Fibroblast of lung (primary cell): ENCODE data around the gene EFNA5. TPM values are rescaled to one million over a fixed set of nuclear protein-coding genes. Genes with fewer than 3 reads are reported as not detected.
A peak's percentile ranks its signal among the peaks of the same experiment; 100 is the strongest.

Source experiments
- DNase-seq, 2 donors: peaks; one replicate each; pipeline versions ENCODE4 v3.0.0 to v3.0.0-alpha.2; 2010; ENCODE audit warnings: low read depth in 2 of 2
- H2AFZ ChIP-seq: 2 replicates; pipeline ENCODE4 v1.5.1; 2012; ENCODE audit warnings: low read length, control low read depth, inconsistent platforms
- H3K27ac ChIP-seq: 2 replicates; pipeline ENCODE4 v1.5.1; 2011; ENCODE audit warnings: low read length, control low read depth; ENCODE audit not compliant: insufficient read depth
- H3K27me3 ChIP-seq: 2 replicates; pipeline ENCODE4 v1.5.1; 2011; ENCODE audit warnings: mild to moderate bottlenecking, low read length; ENCODE audit not compliant: control insufficient read depth, insufficient read depth
- H3K36me3 ChIP-seq: 2 replicates; pipeline ENCODE4 v1.5.1; 2011; ENCODE audit warnings: low read length; ENCODE audit not compliant: control insufficient read depth, insufficient read depth
- H3K4me1 ChIP-seq: 2 replicates; pipeline ENCODE4 v1.5.1; 2011; ENCODE audit warnings: low read length; ENCODE audit not compliant: control insufficient read depth, insufficient read depth; ENCODE audit errors: extremely low read depth
- H3K4me2 ChIP-seq: 2 replicates; pipeline ENCODE4 v1.5.1; 2011; ENCODE audit warnings: low read length, control low read depth; ENCODE audit not compliant: insufficient read depth; ENCODE audit errors: extremely low read depth
- H3K4me3 ChIP-seq, 4 experiments: fragments of 200-600 bp in 1 of 4; sonication (generic) in 1 of 4; replicated peaks in 1 of 4; 2 replicates each; pipeline ENCODE4 v1.5.1; 2011 to 2016; ENCODE audit warnings: low read length in 4 of 4, low read depth in 3 of 4, mild to moderate bottlenecking in 3 of 4, control low read depth in 2 of 4, inconsistent platforms in 1 of 4, mixed read lengths in 1 of 4; ENCODE audit not compliant: insufficient read depth in 1 of 4; ENCODE audit errors: control extremely low read depth in 1 of 4
- H3K79me2 ChIP-seq: 2 replicates; pipeline ENCODE4 v1.5.1; 2012; ENCODE audit warnings: mild to moderate bottlenecking, low read length, inconsistent platforms; ENCODE audit not compliant: control insufficient read depth, insufficient read depth
- H3K9ac ChIP-seq: 2 replicates; pipeline ENCODE4 v1.5.1; 2011; ENCODE audit warnings: mild to moderate bottlenecking, low read length, control low read depth; ENCODE audit not compliant: insufficient read depth
- H3K9me3 ChIP-seq: 2 replicates; pipeline ENCODE4 v1.5.1; 2012; ENCODE audit warnings: low read depth, low read length; ENCODE audit not compliant: control insufficient read depth, insufficient read depth
- H4K20me1 ChIP-seq: 2 replicates; pipeline ENCODE4 v1.5.1; 2011; ENCODE audit warnings: low read length; ENCODE audit not compliant: control insufficient read depth, insufficient read depth; ENCODE audit errors: extremely low read depth
- EZH2 ChIP-seq: IDR thresholded peaks from 2 replicates; pipeline ENCODE4 v1.5.1; 2012; ENCODE audit warnings: low read length, control low read depth, mild to moderate bottlenecking; ENCODE audit errors: missing control alignments
- polyA plus RNA-seq, 2 donors: library from polyadenylated mRNA; depleted of rRNA in 1 of 2; stranded (reverse) in 1 of 2; unstranded in 1 of 2; fragments of >200 nt; gene quantifications; 2 replicates each; pipeline ENCODE4 v1.2.1, GENCODE V29; 2011 to 2012; ENCODE audit warnings: missing spikeins in 1 of 2
- total RNA-seq: library from RNA; depleted of rRNA; stranded (reverse); fragments of >200 nt; gene quantifications from 2 replicates; pipeline ENCODE4 v1.2.1, GENCODE V29; 2014
- TF ChIP-seq, protein P1 (sequence below), 2 donors: IDR thresholded peaks in 1 of 2; conservative IDR thresholded peaks in 1 of 2; 1 replicate in 1 of 2; 2 replicates in 1 of 2; pipeline ENCODE4 v1.5.1; 2011 to 2012; ENCODE audit warnings: low read length in 2 of 2, control low read depth in 1 of 2, inconsistent platforms in 1 of 2, low read depth in 1 of 2, mild to moderate bottlenecking in 1 of 2

EFNA5 gene
- total and polyA plus RNA-seq, 2 donors (not counting 1 experiment from before 2014, with no cell fraction given): 3.5 to 3.7 TPM

DNA sequence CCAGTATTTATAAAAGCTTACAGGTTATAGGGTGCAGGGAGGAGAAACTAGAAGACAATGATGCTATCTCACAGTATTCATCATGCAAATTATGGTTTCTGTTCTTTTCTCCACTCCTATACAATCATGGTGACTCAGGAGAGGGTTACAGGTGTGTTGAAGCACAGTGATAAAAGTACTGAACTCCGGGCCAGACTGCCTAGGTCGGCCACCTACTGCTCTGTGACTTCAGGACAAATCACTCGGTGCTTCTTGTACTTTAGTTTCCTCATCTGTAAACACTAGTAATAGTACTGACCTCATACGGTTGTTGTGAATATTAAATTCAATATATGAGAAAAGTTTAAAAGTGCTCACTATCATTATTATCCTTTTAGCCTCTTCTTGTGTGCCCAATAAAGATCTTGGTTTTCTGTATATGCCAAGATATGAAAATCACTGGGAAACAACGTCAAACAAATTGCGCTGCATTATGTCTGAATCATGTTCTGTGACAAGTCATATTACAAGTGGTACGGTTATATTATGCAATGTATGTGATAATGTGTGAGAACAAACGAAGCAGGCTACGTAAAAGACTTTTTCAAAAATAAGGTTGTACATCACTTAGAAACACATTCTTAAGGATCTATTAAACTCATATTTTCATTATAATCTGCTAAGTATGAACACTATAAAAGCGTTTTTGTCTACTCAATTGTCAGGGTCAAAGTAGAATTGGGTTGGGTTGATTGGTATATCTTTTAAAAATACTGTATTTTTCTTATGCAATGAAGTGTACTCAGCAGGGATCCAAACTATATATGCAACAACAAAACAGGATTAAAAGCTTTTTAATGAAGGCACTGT is 153.3 kb downstream of the EFNA5 start:
- Histone ChIP-seq H2AFZ (no peak overlapping the region), H3K9ac (no peak overlapping the region), H3K79me2 (no peaks in the 10 kb centered on the region), H3K36me3 (no peaks in the 10 kb centered on the region), H3K27me3 (no peaks in the 10 kb centered on the region), H3K4me2 (no peak overlapping the region), H3K9me3 (no peaks in the 10 kb centered on the region), H4K20me1 (no peaks in the 10 kb centered on the region), H3K4me1 (peaks cover 4% of the 10 kb centered on the region), H3K4me3 (no peak overlapping the region), H3K27ac (no peak overlapping the region)
- peak in 1 of 2 donors; percentile 61 for DNase-seq
- TF ChIP-seq, protein P1, sequence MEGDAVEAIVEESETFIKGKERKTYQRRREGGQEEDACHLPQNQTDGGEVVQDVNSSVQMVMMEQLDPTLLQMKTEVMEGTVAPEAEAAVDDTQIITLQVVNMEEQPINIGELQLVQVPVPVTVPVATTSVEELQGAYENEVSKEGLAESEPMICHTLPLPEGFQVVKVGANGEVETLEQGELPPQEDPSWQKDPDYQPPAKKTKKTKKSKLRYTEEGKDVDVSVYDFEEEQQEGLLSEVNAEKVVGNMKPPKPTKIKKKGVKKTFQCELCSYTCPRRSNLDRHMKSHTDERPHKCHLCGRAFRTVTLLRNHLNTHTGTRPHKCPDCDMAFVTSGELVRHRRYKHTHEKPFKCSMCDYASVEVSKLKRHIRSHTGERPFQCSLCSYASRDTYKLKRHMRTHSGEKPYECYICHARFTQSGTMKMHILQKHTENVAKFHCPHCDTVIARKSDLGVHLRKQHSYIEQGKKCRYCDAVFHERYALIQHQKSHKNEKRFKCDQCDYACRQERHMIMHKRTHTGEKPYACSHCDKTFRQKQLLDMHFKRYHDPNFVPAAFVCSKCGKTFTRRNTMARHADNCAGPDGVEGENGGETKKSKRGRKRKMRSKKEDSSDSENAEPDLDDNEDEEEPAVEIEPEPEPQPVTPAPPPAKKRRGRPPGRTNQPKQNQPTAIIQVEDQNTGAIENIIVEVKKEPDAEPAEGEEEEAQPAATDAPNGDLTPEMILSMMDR (conservative IDR thresholded peaks at IDR 0.05 in 1 of 2, IDR thresholded peaks at IDR 0.05 in 1 of 2; ENCODE audit: low read depth in 1 of 2, low read length in 2 of 2): no peak
- TF ChIP-seq EZH2: no peak

- DNase-seq: peak in 1 of 2 donors; percentile 74
- Histone ChIP-seq H3K79me2 (no peaks in the 10 kb centered on the region), H2AFZ (no peak overlapping the region), H3K27ac (no peak overlapping the region), H3K9ac (no peak overlapping the region), H3K4me2 (no peak overlapping the region), H3K27me3 (no peaks in the 10 kb centered on the region), H3K4me3 (no peak overlapping the region), H3K36me3 (no peaks in the 10 kb centered on the region), H3K4me1 (peaks cover 4% of the 10 kb centered on the region), H3K9me3 (no peaks in the 10 kb centered on the region), H4K20me1 (no peaks in the 10 kb centered on the region)
- TF ChIP-seq, protein P1 (conservative IDR thresholded peaks at IDR 0.05 in 1 of 2, IDR thresholded peaks at IDR 0.05 in 1 of 2; ENCODE audit: low read depth in 1 of 2, low read length in 2 of 2): no peak
- no peak for TF ChIP-seq EZH2
Observed at GRCh38 chr5:107516452-107517184, 154.1 kb downstream of the EFNA5 start.

GRCh38 chr5:107515521-107516080 is 155.1 kb downstream of the EFNA5 start:
- H3K79me2 ChIP-seq: no peaks in the 10 kb centered on the region
- no peak overlapping the region for H3K4me2 ChIP-seq
- no peaks in the 10 kb centered on the region for H3K9me3 ChIP-seq
- H3K4me1 ChIP-seq: peaks cover 3% of the 10 kb centered on the region
- H3K4me3 ChIP-seq: no peak overlapping the region
- H3K27me3 ChIP-seq: no peaks in the 10 kb centered on the region
- H2AFZ ChIP-seq: no peak overlapping the region
- no peak for DNase-seq
- H3K36me3 ChIP-seq: no peaks in the 10 kb centered on the region
- no peak overlapping the region for H3K27ac ChIP-seq
- no peaks in the 10 kb centered on the region for H4K20me1 ChIP-seq
- no peak overlapping the region for H3K9ac ChIP-seq
- TF ChIP-seq, protein P1 (conservative IDR thresholded peaks at IDR 0.05 in 1 of 2, IDR thresholded peaks at IDR 0.05 in 1 of 2; ENCODE audit: low read depth in 1 of 2, low read length in 2 of 2): no peak
- no peak for TF ChIP-seq EZH2
